Measurements from ENCODE around the gene SLC33A1. TPM values are rescaled to one million over a fixed set of nuclear protein-coding genes. Genes with fewer than 3 reads are reported as not detected.
"Not testable (repeated sequence)": the region's sequence is repeated elsewhere in the genome, so short reads cannot be mapped to it uniquely, and the experiment has no call there.

SLC33A1 gene
- 10.5 TPM for polyA plus RNA-seq (2012; ENCODE audit: missing spikeins)

GRCh38 chr3:155854141-155854940 is at the start of gene SLC33A1:
Gene SLC33A1 (minus strand): TSS chr3:155854427. CDS start chr3:155853997, 430 bp downstream.
- peak; percentile 99 for FAIRE-seq
- TF ChIP-seq POLR2AphosphoS5 (IDR thresholded peaks at IDR 0.05; ENCODE audit: low read depth, low read length) (peak; percentile 95), POLR2A (IDR thresholded peaks at IDR 0.05; ENCODE audit: low read depth, low read length) (peak; percentile 92), TAF1 (IDR thresholded peaks at IDR 0.05; ENCODE audit: borderline replicate concordance, low read depth, low read length) (peak; percentile 71; the same call in 1 of the 2 replicates)
- peak; percentile 95 for DNase-seq (ENCODE audit: insufficient read length)

- FAIRE-seq (no peak), DNase-seq (ENCODE audit: insufficient read length) (no peak)
- TF ChIP-seq POLR2AphosphoS5 (IDR thresholded peaks at IDR 0.05; ENCODE audit: low read depth, low read length) (no peak), POLR2A (IDR thresholded peaks at IDR 0.05; ENCODE audit: low read depth, low read length) (no peak), TAF1 (IDR thresholded peaks at IDR 0.05; ENCODE audit: borderline replicate concordance, low read depth, low read length) (no peak)
These were observed 41.2 kb upstream of the SLC33A1 start for GRCh38 chr3:155895379-155895900.

- DNase-seq (ENCODE audit: insufficient read length) (no peak), FAIRE-seq (no peak)
- TF ChIP-seq POLR2AphosphoS5 (IDR thresholded peaks at IDR 0.05; ENCODE audit: low read depth, low read length) (no peak), TAF1 (IDR thresholded peaks at IDR 0.05; ENCODE audit: borderline replicate concordance, low read depth, low read length) (no peak), POLR2A (IDR thresholded peaks at IDR 0.05; ENCODE audit: low read depth, low read length) (no peak)
These were observed 37.1 kb upstream of the SLC33A1 start for GRCh38 chr3:155891321-155891720.

GRCh38 chr3:155890671-155891190 is 36.5 kb upstream of the SLC33A1 start:
- TF ChIP-seq TAF1 (IDR thresholded peaks at IDR 0.05; ENCODE audit: borderline replicate concordance, low read depth, low read length) (no peak), POLR2AphosphoS5 (IDR thresholded peaks at IDR 0.05; ENCODE audit: low read depth, low read length) (no peak), POLR2A (IDR thresholded peaks at IDR 0.05; ENCODE audit: low read depth, low read length) (no peak)
- FAIRE-seq, result peak; percentile 50
- no peak for DNase-seq (ENCODE audit: insufficient read length)

GRCh38 chr3:155889952-155890351 is 35.7 kb upstream of the SLC33A1 start:
- TF ChIP-seq POLR2A (IDR thresholded peaks at IDR 0.05; ENCODE audit: low read depth, low read length), result no peak
- TF ChIP-seq POLR2AphosphoS5 (IDR thresholded peaks at IDR 0.05; ENCODE audit: low read depth, low read length), result no peak
- no peak for TF ChIP-seq TAF1 (IDR thresholded peaks at IDR 0.05; ENCODE audit: borderline replicate concordance, low read depth, low read length)
- no peak for DNase-seq (ENCODE audit: insufficient read length)
- no peak for FAIRE-seq

GRCh38 chr3:155889212-155889611 is 35.0 kb upstream of the SLC33A1 start:
- DNase-seq (ENCODE audit: insufficient read length), result no peak
- FAIRE-seq, result no peak
- TF ChIP-seq TAF1 (IDR thresholded peaks at IDR 0.05; ENCODE audit: borderline replicate concordance, low read depth, low read length), result no peak
- no peak for TF ChIP-seq POLR2A (IDR thresholded peaks at IDR 0.05; ENCODE audit: low read depth, low read length)
- no peak for TF ChIP-seq POLR2AphosphoS5 (IDR thresholded peaks at IDR 0.05; ENCODE audit: low read depth, low read length)

GRCh38 chr3:155886915-155887314 is 32.7 kb upstream of the SLC33A1 start:
- FAIRE-seq (no peak), DNase-seq (ENCODE audit: insufficient read length) (no peak)
- TF ChIP-seq TAF1 (IDR thresholded peaks at IDR 0.05; ENCODE audit: borderline replicate concordance, low read depth, low read length) (no peak), POLR2AphosphoS5 (IDR thresholded peaks at IDR 0.05; ENCODE audit: low read depth, low read length) (no peak), POLR2A (IDR thresholded peaks at IDR 0.05; ENCODE audit: low read depth, low read length) (no peak)

GRCh38 chr3:155886348-155886747 is 32.1 kb upstream of the SLC33A1 start:
- not testable (repeated sequence) for FAIRE-seq; DNase-seq (ENCODE audit: insufficient read length)

GRCh38 chr3:155885292-155885691 is 31.1 kb upstream of the SLC33A1 start:
- no peak for DNase-seq (ENCODE audit: insufficient read length)
- peak; percentile 36 for FAIRE-seq
- no peak for TF ChIP-seq POLR2A (IDR thresholded peaks at IDR 0.05; ENCODE audit: low read depth, low read length)
- no peak for TF ChIP-seq POLR2AphosphoS5 (IDR thresholded peaks at IDR 0.05; ENCODE audit: low read depth, low read length)
- no peak for TF ChIP-seq TAF1 (IDR thresholded peaks at IDR 0.05; ENCODE audit: borderline replicate concordance, low read depth, low read length)

- FAIRE-seq (no peak), DNase-seq (ENCODE audit: insufficient read length) (no peak)
- TF ChIP-seq POLR2A (IDR thresholded peaks at IDR 0.05; ENCODE audit: low read depth, low read length), result no peak
- no peak for TF ChIP-seq TAF1 (IDR thresholded peaks at IDR 0.05; ENCODE audit: borderline replicate concordance, low read depth, low read length)
- TF ChIP-seq POLR2AphosphoS5 (IDR thresholded peaks at IDR 0.05; ENCODE audit: low read depth, low read length), result no peak
These were observed 30.1 kb upstream of the SLC33A1 start for GRCh38 chr3:155884292-155884691.

GRCh38 chr3:155880286-155880685 is 26.1 kb upstream of the SLC33A1 start:
- TF ChIP-seq POLR2AphosphoS5 (IDR thresholded peaks at IDR 0.05; ENCODE audit: low read depth, low read length), result no peak
- DNase-seq (ENCODE audit: insufficient read length) (no peak), FAIRE-seq (peak; percentile 9)

- FAIRE-seq, result no peak
- no peak for DNase-seq (ENCODE audit: insufficient read length)
- TF ChIP-seq TAF1 (IDR thresholded peaks at IDR 0.05; ENCODE audit: borderline replicate concordance, low read depth, low read length), result no peak
- no peak for TF ChIP-seq POLR2AphosphoS5 (IDR thresholded peaks at IDR 0.05; ENCODE audit: low read depth, low read length)
- TF ChIP-seq POLR2A (IDR thresholded peaks at IDR 0.05; ENCODE audit: low read depth, low read length), result no peak
These were observed 22.3 kb upstream of the SLC33A1 start for GRCh38 chr3:155876503-155876902.

Measured in GM12892 (cell line).